HG03064 (cell line): ENCODE data around the gene CYREN.

ENCODE experiments used
- ATAC-seq: cut with Tn5 transposase; IDR thresholded peaks from one replicate; pipeline ENCODE4 v1.9.1; 2021; ENCODE audit warnings: low read depth; ENCODE audit not compliant: unreplicated experiment

CYREN gene

DNA sequence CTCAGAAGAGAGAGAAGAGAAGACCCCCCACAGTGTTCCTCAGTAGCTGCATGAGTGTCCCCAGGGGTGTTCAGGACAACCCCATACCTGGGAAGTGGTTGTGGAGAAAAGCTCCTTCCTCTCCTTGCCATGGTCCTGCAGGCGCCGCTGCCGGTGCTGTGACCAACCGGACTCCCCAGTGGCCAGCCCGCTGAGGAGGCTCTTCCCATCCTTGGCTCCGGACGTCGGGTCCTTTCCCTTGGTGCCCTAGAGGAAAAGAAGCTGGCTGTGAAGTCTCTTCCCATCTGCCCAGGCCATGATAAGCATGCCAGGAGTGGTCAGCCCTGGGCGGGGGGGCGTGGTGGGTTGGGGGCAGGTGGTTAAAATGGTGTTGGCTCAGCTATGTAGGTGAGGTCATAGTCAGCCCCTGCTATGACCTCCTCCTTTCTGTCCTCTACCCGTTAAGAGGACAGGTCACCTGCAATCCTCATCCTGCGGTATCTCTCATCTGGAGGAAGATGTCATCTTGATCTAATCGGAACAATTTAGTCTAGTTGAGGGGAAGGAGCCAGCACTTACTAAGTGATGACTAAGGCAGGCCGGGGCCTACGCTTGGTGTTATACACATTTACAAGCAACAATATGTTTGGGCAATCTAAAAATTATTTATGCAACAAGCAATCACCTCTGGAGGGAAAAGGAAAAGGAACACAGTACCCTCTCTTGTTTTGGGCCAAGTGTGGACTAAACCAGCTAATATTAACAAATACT, 27.6 kb upstream of the CYREN start:
- no peak for ATAC-seq

DNA sequence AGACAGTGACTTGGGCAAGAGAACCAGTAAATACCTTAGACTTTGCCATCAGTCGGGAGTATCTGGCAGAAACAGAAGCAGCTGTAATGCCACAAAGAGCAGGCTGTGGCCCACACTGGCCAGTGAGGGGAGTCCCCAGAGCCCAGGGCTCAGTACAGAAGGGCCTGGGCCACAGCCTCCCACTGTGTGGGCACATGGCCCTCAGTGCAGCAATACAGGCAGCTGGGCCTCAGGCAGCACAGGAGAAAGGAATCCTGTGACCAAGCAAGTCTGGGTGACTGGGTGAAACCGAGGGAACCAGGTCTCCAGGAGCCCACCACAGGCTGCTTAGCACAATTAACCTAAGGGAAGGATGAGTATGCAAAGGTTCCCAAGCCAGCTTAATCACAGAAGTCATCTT, 26.8 kb upstream of the CYREN start:
- ATAC-seq = no peak

GRCh38 chr7:135195968-135196629, 25.6 kb upstream of the CYREN start:
- ATAC-seq = no peak

DNA sequence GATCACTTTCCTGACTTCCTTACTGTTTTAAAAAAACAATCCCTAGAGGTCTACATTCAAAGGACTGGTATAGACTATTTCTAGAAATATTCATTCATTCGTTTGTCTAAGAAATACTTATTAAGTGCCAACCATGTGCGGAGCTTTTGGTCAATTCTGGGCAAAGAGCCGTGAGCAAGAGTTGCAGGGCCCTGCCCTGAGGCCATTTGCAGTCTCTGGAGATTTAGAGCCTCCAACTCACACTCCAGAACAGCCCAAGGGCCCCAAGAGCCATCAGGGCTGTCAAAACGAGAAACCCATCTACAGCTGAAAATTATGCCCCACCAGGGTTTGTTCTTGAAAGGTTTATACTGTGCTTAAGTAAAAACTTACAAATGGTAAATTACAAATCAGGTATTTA, 24.6 kb upstream of the CYREN start:
- no peak for ATAC-seq

- ATAC-seq = no peak
Measured at GRCh38 chr7:135194494-135195095, 24.1 kb upstream of the CYREN start.

- ATAC-seq = no peak
Measured at GRCh38 chr7:135193615-135194081, 23.1 kb upstream of the CYREN start.

- ATAC-seq = no peak
Measured at GRCh38 chr7:135192914-135193536, 22.5 kb upstream of the CYREN start.

DNA sequence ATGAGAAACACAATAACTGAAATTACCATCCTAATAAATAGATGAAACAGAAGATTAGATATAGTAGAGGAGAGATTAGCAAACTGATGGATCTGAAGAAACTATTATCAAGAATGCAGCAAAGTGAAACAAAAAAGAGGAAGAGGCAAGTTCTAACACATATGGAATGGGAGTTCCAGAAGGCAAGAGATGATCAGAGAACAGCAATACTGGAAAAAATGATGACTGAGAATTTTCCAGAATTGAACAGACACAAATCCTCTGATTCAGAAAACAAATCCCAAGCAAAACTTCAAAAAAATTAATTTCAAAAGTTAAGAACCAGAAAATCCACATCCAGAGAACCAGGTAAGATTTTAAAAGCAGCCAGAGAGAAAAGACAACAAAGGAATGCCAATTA, 20.2 kb upstream of the CYREN start:
- no peak for ATAC-seq

- no peak for ATAC-seq
Measured at GRCh38 chr7:135189961-135190360, 19.5 kb upstream of the CYREN start.

DNA sequence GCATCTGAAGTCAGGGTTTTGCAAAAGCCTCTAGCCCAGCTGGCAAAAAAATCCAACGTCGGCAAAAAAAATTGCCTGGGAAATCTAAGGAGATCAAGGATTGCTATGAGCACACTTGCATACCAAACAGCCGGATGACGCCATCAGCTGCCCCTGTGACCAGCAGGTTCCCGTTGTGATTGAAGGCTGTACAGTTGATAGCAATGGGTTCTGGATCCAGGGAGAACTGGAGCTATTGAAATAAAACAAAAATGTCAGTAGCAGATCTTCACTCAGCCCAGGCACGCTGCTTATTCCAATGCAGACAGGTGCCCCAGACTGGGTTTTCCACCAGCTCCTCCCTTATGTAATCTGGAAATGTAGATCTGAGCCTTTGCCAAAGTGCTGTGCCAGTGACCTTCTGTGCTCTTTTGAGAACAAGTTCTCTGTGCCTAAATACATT, 18.7 kb upstream of the CYREN start:
- ATAC-seq = no peak

DNA sequence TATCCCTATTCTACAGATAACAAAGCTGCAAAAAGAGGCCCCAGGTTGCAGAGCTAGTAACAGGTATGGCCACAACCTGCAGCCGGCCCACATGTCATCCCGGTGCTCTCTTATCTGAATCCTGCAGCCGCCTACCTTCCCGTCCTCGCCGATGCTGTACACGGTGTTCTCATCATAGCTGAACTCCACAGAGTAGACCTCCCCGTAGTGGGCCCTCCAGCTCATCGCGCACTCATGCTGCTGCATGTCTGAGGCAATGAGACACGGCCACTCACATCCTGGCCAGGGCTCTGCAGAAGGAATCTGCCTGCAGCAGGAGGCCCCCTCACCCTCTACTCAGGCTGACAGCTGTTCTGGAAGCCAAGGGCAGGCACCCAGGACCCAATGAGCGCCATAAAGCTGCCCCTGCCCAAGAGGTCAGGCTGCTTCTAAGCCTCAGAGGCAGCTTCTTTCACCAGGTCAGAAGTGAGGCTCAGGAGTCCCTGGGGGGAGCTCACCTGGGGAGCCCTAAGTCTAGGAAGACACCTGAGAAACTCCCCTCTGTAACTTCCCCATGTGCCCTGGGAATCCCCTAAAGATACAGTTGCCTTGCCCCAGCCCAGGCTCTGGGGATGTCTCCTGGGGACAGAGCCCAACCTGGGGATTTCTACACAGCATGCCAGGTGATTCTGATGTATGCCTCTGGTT, 17.9 kb upstream of the CYREN start:
- ATAC-seq = no peak

DNA sequence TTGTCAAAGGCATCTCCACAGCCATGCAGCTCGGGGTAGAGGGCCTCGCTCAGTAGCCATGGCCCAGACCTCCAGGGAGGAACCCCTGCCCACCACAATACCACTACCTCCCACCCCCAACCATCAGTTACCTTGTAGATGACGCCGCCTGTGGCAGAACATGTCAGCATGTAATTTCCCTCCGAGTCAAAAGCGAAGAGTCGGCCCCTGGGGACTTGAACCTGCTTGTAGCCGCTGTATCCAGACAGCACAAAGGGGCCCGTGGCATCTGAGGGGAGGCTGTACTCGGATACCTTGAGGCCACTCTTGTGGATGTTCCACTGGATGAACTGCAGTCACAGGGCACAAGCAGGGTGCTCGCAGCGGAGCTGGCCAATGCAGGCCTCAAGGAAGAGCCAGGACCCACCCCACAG, 16.3 kb upstream of the CYREN start:
- peak; percentile 52 for ATAC-seq

DNA sequence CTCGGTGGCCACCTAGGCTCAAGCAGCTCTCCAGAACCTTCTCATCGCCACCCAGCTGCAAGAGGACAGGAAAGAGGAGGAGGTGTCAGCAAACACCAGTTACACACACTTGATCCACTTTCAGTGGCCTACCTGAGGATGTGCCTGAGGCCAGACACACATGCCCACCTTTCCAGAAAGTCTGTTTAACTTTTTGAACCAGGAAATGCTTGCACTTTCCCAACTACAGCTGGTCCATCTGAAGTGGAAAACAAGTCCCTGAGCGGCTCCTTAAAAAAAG, 15.7 kb upstream of the CYREN start:
- ATAC-seq = no peak

DNA sequence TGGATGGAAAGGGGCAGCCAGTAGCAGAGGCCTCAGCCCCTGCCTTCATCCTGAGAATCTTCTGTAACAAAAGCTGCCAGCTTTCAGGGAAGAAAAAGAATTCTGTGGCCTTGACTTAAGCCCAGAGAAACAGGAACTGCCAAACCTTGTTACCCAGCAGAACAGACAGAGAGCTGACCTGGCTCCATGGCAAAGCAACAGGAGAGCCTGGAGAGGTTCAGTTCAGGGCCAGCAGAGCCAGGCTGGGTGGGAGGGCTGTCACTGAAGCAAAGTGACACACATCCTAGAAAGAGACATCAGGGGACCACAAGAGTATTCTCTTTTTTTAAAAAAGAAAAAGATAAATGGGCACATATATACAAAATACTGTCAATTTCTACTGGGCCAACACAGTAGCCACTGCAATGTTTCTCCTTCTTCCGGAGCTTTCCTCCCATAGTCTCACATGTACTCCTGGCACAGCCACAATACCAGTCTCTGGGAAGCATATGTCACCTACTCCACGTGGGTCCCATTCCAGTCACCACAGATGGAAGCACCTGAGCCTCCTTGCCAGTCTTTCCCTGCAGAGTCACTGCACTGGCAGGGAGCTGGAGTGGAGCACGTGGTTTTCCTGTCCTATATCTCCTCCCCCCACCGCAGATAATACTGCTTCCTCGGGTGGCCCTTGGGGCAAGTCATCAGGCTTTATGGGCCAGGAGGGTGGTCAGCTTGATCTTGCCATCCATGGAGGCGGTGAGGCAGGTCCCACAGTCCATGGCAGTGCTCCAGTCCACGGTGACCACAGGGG, 15.2 kb upstream of the CYREN start:
- no peak for ATAC-seq

DNA sequence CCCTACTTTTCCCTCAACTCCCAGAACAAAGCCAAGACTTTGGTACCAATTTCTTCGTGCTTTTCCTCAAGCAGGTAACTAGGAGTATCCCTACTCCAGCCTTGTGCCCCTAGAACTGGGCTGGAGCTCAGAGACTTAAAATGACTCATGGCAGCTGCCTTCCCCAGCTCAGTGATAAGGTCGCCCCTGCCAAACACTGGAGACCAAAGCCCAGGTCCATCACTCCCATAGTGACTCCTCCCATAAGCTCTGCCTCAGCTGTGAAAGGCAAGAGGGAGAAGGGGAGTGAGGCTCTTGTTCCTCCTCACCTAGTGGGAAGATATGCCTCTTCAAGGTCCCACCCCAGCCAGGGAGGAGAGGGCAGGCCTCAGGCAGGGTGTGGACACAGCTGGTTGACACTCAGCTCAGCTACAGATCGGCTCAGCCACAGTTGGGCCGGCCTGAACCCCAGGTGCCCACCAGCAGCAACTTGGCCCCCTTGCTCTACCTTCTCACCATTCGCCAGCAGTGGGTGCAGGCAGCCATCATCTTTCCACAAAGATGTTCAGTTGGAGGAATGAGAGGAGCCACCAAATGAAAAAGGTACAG, 13.8 kb upstream of the CYREN start:
- no peak for ATAC-seq

- ATAC-seq = no peak
Measured at GRCh38 chr7:135183478-135183877, 13.0 kb upstream of the CYREN start.

- ATAC-seq = no peak
Measured at GRCh38 chr7:135181929-135182678, 11.6 kb upstream of the CYREN start.

DNA sequence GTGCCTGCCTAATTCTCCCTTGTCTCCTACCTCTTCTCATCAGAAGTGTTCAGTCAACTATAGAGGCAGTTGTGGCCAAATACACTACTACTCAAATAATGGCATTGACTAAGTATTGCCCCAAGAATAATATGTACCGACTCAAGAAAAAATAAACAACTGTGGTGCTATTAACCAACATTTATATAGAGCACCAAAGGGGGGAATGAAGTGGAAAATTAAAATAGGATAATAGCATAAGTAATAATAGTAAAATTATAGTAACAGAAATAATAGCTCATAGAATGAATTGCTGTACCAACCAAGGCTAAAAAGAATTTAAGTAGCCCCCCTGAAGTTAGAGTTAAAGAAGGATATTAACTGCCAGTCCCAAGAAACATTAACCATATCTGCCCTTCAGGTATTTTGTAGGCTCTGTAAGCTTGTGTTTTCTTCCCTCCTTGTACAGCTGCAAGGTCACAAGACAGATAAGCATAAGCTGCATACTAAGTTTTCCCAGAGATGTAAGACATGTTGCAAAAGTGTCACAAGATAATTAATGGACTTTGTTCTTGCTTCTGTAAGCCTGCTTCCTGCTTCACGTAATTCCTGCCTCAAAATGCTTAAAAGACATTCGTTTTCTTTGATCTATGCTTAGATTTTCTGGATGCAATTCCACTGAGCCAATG, 10.9 kb upstream of the CYREN start:
- no peak for ATAC-seq

- no peak for ATAC-seq
Measured at GRCh38 chr7:135180122-135180521, 9.6 kb upstream of the CYREN start.
